ENCODE measurements around the gene DMD.
A peak's percentile ranks its signal among the peaks of the same experiment; 100 is the strongest.

Gene DMD

DNA sequence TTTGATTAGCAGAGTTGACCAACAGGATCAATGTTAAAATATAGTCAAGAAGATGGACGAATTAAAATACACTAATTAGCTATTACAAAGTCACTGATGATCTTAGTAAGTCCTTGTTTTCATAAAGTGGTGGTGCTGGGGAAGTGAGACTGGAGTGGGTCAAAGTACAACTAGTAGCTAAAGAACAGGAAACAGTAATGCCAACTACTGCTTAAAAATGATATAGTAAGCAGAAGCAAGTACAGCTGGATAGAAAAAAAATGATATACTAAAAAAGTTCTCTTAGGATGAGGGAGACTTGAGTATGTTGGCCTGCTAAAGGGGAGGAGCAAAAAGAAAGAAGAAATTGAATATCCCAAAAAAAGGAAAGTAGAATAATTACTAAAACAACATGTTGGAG, 1558.7 kb downstream of the DMD start:
- TF ChIP-seq, protein P1, sequence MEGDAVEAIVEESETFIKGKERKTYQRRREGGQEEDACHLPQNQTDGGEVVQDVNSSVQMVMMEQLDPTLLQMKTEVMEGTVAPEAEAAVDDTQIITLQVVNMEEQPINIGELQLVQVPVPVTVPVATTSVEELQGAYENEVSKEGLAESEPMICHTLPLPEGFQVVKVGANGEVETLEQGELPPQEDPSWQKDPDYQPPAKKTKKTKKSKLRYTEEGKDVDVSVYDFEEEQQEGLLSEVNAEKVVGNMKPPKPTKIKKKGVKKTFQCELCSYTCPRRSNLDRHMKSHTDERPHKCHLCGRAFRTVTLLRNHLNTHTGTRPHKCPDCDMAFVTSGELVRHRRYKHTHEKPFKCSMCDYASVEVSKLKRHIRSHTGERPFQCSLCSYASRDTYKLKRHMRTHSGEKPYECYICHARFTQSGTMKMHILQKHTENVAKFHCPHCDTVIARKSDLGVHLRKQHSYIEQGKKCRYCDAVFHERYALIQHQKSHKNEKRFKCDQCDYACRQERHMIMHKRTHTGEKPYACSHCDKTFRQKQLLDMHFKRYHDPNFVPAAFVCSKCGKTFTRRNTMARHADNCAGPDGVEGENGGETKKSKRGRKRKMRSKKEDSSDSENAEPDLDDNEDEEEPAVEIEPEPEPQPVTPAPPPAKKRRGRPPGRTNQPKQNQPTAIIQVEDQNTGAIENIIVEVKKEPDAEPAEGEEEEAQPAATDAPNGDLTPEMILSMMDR (IDR thresholded peaks at IDR 0.05; ENCODE audit: low read depth, low read length), result no peak
- in situ Hi-C loops (cut with HindIII; ENCODE audit: low sequenced_read_pairs), result no loop called here
- H3K4me3 ChIP-seq (ENCODE audit: low read depth, low read length), result no peak overlapping the region
- no peak for DNase-seq (ENCODE audit: low read depth, low spot score)

DNA sequence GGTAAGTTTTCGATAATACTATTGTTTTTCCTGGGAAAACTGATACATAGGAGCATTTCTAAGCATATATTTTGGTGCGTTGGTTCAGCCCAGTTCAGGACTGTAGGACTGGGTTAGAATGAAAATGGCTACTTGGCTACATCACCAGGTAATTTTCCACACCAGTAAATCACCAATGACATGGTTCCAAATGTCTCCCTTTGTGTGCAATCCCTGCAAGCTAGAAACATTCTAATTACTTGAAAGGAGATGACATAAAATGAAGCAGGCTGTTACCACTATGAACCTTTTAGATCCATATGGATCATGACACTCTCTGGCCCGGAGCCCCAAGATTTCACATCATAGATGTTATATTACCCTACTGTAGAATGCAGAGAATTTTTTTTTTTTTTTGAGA, 1562.1 kb downstream of the DMD start:
- TF ChIP-seq, protein P1 (IDR thresholded peaks at IDR 0.05; ENCODE audit: low read depth, low read length), result no peak
- H3K4me3 ChIP-seq (ENCODE audit: low read depth, low read length), result no peak overlapping the region
- in situ Hi-C loops (cut with HindIII; ENCODE audit: low sequenced_read_pairs), result no loop called here
- no peak for DNase-seq (ENCODE audit: low read depth, low spot score)

DNA sequence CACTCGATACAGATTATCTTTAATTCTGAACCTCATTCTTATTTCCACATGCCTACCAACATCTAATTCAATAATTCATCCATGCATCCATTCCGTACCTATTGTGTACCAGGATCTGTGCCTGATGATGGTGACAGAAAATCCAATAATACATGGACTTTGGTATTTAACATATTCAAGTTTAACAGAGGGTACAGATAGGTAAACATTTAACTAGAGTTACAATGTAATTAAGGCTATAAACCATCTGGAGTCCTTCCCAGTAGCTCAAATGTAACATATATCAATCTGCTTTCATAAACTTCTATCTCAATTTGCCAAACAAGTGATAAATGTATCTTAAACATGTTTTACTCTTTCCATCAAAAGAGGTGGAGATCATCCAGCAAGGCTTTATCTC, 1578.0 kb downstream of the DMD start:
- no peak overlapping the region for H3K4me3 ChIP-seq (ENCODE audit: low read depth, low read length)
- DNase-seq (ENCODE audit: low read depth, low spot score), result no peak
- in situ Hi-C loops (cut with HindIII; ENCODE audit: low sequenced_read_pairs), result no loop called here
- TF ChIP-seq, protein P1 (IDR thresholded peaks at IDR 0.05; ENCODE audit: low read depth, low read length), result no peak

DNA sequence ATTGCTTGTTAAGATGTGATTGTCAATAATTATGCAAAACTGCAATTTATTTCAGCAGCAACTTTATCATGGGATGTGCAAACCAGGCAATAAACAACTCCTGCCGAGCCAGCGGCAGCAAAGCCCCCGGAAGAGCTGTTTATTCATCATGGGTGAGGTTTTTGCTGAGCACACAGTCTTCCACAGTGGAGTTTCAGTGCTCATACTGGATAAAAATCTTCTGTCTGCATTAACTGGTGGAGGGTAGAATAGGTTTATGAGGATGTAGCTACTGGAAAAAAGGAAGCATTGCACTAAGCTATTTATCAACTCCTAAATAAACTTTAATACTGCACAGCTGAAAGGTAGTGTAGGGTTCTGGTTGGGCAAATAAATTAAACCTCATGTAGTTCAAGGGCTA, 1582.2 kb downstream of the DMD start:
- H3K4me3 ChIP-seq (ENCODE audit: low read depth, low read length), result no peak overlapping the region
- TF ChIP-seq, protein P1 (IDR thresholded peaks at IDR 0.05; ENCODE audit: low read depth, low read length), result no peak
- in situ Hi-C loops (cut with HindIII; ENCODE audit: low sequenced_read_pairs), result no loop called here
- DNase-seq (ENCODE audit: low read depth, low spot score), result no peak

DNA sequence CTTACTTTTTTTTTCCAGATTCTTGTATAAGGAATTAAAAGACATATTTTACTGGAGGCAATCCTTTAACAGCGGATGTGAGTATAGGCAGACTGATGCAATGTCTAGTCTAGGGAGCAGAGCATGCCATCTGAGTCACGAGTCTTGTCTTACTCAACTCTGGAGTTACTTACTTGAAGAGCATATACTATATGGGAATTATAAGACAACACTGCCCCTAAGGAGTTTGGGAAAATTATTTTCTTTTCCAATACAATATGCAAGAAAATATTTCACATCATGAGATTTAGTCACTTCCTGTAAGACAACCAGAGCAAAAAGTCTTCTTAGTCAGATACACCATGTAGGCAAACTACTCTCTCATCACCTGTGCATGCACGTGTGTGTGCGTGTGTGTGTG, 1602.2 kb downstream of the DMD start:
- peak; percentile 69 for DNase-seq (ENCODE audit: low read depth, low spot score)
- TF ChIP-seq, protein P1 (IDR thresholded peaks at IDR 0.05; ENCODE audit: low read depth, low read length), result no peak

DNA sequence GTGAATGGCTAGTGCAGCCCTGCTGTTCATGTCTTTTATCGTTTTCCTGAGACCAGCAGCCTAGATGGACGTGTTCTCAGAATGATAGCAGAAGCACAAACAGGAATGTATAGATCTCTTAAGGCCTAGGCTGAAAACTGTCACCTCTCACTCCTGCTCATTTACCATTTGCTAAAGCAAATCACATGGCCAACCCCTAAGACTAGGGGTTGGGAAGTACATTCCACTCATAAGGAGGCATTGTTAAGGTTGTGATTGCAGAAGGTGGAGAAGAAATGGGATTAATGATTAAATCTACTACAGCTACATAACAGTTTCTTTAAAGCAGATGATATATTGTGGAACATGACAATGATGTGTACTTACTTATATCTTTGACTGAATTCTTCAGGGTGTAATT, 1602.7 kb downstream of the DMD start:
- TF ChIP-seq, protein P1 (IDR thresholded peaks at IDR 0.05; ENCODE audit: low read depth, low read length), result no peak
- H3K4me3 ChIP-seq (ENCODE audit: low read depth, low read length), result no peak overlapping the region
- no peak for DNase-seq (ENCODE audit: low read depth, low spot score)
- in situ Hi-C loops (cut with HindIII; ENCODE audit: low sequenced_read_pairs), result no loop called here

More for the DNA sequence above, 1602.2 kb downstream of the DMD start:
- in situ Hi-C loops (cut with HindIII; ENCODE audit: low sequenced_read_pairs), result no loop called here
- no peak overlapping the region for H3K4me3 ChIP-seq (ENCODE audit: low read depth, low read length)

DNA sequence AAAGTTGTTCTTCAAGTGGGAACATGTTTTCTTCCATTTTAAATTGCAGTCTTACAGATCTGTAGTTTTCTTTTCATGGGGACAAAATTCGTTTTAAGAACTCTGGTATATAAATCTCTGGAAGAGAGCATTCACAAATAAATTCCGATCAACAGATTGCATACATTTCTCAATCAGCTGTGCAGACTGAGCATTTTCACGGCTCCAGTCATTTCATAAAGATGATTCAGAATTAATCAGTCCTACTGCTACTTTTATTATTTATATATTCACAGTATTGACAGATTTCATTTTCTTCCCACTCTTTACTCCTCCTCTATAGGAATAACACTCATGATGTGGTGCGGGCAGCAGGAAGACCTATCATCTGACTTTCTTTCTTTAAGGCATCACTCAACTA, 1604.6 kb downstream of the DMD start:
- DNase-seq (ENCODE audit: low read depth, low spot score), result no peak
- TF ChIP-seq, protein P1 (IDR thresholded peaks at IDR 0.05; ENCODE audit: low read depth, low read length), result no peak
- in situ Hi-C loops (cut with HindIII; ENCODE audit: low sequenced_read_pairs), result no loop called here
- H3K4me3 ChIP-seq (ENCODE audit: low read depth, low read length), result no peak overlapping the region

Measured in astrocyte of the spinal cord (primary cell).